Left forelimb (tissue), 1 donor: Measurements from ENCODE around the gene HYDIN.
"Not testable (repeated sequence)": the region's sequence is repeated elsewhere in the genome, so short reads cannot be mapped to it uniquely, and the experiment has no call there.

Experiments
- DNase-seq: peaks from one replicate; pipeline ENCODE4 v3.0.0-alpha.2; 2018; ENCODE audit warnings: low spot score

HYDIN gene

DNA sequence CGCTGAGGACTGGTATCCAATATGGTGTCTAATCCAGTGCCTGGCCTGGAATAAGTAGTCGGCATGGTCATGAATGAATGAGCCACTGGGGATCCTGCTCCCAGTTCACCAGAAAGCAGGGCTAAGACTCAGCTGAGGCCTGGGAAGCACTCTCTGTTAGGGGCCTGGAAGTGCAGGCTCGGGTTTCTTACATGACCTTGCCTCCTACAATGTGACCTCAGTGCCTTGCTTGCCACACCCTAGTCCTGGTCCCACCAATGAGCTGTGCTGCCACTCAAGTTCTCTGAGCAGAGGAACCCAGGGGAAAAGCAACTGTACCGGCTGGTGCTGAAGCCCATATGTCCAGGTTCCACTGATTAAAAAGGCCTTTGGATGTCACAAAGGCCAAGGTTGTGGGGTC is 238.0 kb downstream of the HYDIN start:
- not testable (repeated sequence) for DNase-seq

DNA sequence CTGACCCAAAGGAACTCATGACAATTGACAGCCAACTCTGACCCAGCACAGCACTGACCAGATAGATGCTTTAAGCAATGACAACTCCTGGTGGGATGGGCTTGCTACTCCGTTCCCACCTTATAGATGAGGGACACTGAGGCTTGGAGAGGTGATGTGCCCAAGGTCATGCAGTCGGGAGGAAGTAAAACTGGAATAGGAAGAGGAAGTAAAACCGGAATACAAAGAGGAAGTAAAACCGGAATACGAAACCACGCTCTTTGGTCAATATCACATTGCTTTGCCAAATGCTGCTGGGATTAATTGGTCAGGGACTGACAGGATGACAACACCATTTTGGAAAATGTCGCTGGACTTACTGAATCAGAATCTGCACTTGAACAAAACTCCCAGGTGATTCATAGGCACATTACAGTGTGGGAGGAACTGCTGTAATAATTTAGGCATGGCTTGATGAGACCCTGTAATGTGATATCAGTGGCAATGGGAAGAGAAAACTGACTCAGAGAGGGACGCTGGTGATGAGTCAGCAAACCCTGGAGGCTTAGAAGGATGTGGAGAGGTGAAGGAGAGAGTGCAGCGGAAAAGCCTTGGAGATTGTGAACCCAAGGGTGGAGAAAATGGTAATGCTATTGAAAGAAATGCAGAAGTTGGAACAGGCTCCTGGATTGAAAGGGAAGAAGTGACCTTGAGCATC is 243.4 kb downstream of the HYDIN start:
- DNase-seq = not testable (repeated sequence)

GRCh38 chr16:70984675-70985074 is 245.8 kb downstream of the HYDIN start:
- DNase-seq = not testable (repeated sequence)

DNA sequence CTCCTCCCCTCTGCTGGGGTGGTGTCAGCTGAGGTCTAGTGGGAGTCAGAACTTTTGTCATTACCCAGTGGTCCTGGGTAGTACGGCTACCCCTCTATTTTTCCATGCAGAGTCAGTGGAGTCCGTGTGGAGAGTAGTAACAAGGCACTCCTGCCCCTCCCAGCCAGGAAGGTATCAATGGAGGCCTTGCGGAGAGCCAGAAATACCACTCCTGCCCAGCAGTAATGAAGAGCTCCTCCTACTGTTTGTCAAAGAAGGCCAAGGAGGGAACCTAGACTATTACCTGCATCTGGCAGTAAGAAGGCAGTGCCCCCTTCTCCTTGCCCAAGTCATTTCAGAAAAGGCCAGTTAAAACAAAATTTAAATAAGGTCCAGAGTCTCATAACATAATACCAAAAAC is 262.2 kb downstream of the HYDIN start:
- DNase-seq = not testable (repeated sequence)

GRCh38 chr16:70960169-70960568 is 270.4 kb downstream of the HYDIN start:
- not testable (repeated sequence) for DNase-seq

DNA sequence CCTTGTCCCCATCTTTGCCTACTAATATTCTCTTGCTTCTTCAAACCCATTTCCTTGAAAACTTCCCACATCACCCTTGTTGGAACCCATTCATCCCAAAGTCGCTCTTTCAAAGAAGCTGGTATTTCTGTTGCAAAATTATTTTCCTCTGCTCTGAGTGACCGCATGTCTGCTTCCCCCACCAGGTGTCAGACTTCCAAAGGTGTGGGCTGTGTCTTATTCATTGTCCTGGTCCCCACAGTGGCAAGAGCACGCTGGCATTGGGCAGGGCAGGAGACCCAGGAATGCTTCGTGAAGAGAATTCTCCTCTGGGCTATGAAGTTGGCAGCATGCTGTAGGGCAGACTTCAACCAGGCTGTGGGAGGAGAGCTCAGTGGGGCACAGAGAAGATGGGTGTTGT is 275.6 kb downstream of the HYDIN start:
- not testable (repeated sequence) for DNase-seq

- DNase-seq = not testable (repeated sequence)
These were observed 276.7 kb downstream of the HYDIN start for GRCh38 chr16:70953824-70954223.

GRCh38 chr16:70943551-70943950 is 287.0 kb downstream of the HYDIN start:
- DNase-seq = not testable (repeated sequence)

- not testable (repeated sequence) for DNase-seq
These were observed 290.7 kb downstream of the HYDIN start for GRCh38 chr16:70939690-70940359.

- not testable (repeated sequence) for DNase-seq
These were observed 293.6 kb downstream of the HYDIN start for GRCh38 chr16:70936781-70937525.

DNA sequence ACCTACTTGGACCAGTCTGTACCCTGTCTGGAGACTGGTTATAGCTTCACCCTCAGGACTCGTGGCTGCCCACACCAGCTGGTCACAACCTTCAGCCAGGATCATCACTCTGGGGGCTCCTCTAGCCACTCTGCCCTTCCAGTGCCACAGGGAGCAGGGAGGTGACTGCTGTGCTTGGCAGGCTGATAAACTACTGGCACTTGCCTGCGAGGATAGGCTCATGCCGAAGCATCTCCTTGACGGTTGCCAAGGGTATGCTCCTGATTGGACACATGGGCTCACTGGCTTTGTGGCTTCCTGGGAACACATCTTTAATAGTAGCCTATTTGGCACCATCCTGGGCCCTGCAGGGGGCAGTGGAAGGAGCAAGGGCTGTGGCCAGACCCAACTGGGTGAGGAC is 295.2 kb downstream of the HYDIN start:
- not testable (repeated sequence) for DNase-seq

DNA sequence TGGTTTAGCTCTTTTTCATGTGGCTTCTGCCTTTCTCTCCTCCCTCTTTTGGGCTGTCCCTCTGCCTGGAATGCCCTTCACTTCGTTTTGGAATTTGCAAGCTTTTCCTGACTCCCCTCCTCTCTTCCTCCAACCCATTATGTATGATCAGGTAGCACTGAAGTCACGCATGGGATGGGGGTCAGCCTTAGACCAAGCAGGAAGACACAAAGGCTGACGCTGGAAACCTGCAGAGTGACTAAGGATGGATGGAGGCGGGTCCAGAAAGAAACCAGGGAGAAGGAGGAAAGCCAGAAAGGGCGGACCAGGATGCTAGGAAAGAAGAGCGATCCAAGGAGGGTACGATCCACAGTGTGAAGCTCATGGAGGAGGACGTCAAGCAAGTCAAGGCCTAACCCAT is 296.8 kb downstream of the HYDIN start:
- not testable (repeated sequence) for DNase-seq

DNA sequence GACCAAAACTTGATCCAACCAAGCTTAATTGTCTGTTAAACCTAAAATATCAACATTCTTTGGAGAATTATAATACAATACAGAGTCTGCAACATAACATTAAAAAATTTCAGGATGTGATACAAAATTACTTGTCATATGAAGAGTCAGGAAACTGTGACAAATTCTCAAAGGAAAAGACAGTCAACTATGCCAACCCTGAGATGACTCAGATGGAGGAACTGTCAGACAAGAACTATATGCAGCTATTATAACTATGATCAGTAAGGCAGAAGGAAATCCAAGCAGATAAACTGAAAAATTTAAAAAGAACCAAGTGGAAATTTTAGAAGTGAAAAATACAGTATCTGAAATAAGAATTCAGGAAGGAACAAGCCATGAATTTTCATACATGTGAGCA is 299.8 kb downstream of the HYDIN start:
- DNase-seq = not testable (repeated sequence)

DNA sequence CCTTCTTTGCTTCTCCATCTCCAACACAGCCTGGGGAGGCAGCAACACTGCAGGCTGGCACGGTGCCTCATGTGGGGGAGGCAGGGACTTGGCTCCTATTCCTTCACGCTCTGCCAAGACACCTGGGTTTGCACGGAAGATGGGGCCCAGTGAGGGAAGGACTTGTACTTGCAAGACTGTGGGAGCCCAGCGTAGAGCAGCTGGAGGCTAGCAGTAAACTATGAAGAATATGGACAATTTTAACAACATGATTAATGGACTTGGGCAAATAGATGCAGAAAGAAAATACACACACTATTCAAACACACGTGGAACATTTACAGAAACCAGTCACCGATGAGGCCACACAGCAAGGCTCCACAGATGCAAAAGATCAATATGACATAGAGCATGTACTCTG is 308.4 kb downstream of the HYDIN start:
- not testable (repeated sequence) for DNase-seq

DNA sequence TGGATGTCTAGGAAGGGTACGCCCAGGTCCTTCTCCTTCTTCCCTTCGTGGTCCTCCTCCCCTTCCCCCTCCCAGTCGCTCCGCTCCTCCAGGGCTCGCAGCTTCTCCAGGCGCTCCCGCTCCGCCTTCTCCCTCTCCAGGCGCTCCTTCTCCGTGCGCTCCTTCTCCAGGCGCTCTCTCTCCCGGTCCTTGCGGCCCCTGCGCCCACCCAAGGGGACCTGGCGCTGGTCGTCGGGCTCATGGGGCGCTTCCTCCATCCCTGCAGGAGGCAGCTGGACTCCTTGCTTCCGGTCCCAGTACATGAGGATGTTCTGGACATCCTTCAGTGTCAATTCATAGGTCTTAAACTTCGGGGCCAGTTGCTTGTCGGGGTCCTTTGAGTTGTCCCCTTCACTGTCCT is 309.9 kb downstream of the HYDIN start:
- not testable (repeated sequence) for DNase-seq

DNA sequence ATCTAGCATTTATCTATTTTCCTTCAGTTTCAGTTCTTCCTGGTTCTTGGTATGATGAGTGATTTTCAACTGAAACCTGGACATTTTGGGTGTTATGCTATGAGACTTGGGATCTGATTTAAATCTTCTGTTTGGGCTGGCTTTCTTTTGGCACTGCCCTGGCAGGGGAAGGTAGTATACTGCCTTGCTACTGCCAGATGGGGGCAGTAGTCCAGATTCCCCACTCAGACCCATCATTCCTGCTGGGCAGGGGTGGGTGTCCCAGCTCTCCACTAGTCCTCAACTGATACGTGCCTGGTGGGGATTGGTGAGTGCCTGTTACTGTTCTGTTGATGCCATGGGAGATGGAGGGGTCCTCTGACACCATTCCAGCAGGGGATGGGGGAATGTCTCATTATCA is 342.3 kb downstream of the HYDIN start:
- not testable (repeated sequence) for DNase-seq

- not testable (repeated sequence) for DNase-seq
These were observed 345.9 kb downstream of the HYDIN start for GRCh38 chr16:70884652-70885051.

- DNase-seq = not testable (repeated sequence)
These were observed 348.2 kb downstream of the HYDIN start for GRCh38 chr16:70882311-70882710.

- DNase-seq = not testable (repeated sequence)
These were observed 352.6 kb downstream of the HYDIN start for GRCh38 chr16:70877895-70878294.

DNA sequence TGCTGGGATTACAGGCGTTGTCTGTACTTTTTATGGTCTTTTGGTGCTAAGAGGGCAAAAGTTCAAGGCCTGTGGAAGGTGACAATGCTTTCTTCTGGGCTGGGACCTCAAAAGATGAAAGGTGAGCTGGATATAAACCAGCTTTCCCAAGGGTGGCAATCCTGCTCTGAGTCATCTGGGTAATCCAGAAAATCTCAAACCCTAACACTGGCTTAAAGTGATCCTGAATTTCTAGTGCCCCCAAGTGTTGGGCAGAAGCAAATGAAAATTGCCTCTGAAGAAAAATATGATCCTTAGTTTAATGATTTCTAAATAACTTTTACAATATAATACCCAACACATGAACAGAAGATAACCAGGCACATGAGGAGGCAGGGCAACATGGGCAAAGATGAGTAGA is 354.1 kb downstream of the HYDIN start:
- not testable (repeated sequence) for DNase-seq

DNA sequence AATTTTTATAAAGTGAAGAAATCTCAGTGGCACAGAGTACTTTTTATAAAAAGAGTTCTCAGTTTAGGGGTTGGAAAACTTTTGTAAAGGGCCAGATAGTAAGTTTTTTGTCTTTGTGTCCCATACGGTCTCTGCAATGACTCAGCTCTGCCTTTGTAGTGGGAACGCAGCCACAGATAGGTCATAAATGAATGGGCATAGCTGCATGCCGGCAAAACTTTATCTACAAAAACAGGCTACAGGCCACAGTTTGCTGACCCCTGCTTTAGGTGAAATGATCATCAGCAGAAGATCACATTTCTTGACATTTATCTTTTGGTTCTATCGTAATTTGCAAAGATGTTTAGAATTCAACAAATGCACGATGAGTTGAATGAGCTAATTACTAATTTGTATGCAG is 365.8 kb downstream of the HYDIN start:
- not testable (repeated sequence) for DNase-seq

- not testable (repeated sequence) for DNase-seq
These were observed 368.5 kb downstream of the HYDIN start for GRCh38 chr16:70861996-70862395.

- not testable (repeated sequence) for DNase-seq
These were observed 379.2 kb downstream of the HYDIN start for GRCh38 chr16:70851299-70851698.
